ENCODE results near the gene LIMK2. TPM values are rescaled to one million over a fixed set of nuclear protein-coding genes. Genes with fewer than 3 reads are reported as not detected.

Gene LIMK2
- total and polyA plus RNA-seq, 10 of the 15 experiments (the other 5 are each of a cell fraction or from before 2014, with no cell fraction given): 2.9 to 40.4 (median 26.7) TPM

DNA sequence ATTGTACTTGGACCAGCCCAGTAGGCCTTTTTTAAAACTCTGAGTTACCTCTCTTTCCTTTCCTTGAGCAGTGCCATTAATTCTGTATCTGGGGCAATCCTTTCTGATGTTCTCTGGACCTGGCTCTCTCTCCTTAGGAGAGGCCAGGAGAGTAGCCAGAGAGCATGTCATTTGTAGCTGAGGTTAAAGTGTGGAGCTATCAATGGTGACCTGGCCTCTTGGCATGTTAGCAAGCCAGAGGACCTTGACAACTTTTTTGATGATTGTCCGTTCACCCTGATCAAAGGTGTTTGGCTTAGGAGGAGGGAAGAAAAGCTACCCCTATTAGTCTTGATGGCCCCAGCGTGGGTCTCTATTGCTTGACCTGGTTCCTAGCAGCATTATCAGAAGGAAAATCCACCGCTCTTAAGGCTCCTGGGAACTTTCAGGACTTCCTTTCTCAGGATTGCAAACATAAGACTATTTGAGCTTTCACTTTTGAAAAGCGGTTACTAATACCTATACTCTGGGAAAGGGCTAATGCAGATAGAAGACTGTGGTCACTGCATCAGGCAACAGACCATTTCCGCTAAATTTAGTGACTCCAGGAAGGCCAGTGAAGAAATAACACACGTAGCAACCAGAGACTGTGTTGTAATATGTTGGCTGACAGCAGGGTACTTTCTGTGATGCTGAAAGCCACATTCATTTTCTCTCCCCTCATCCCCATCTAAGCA, 18.2 kb downstream of the LIMK2 start (continued):
- TF ChIP-seq CREB1 (IDR thresholded peaks at IDR 0.05; ENCODE audit: low read depth) (peak; percentile 10; the same call in 1 of the 2 replicates), CHD4 (IDR thresholded peaks at IDR 0.05) (no peak), NFIC (IDR thresholded peaks at IDR 0.05; ENCODE audit: low read depth, low read length) (0 out of 2 replicates have a peak, but pooled peaks have one; percentile 13)
- TF ChIP-seq, protein P1, sequence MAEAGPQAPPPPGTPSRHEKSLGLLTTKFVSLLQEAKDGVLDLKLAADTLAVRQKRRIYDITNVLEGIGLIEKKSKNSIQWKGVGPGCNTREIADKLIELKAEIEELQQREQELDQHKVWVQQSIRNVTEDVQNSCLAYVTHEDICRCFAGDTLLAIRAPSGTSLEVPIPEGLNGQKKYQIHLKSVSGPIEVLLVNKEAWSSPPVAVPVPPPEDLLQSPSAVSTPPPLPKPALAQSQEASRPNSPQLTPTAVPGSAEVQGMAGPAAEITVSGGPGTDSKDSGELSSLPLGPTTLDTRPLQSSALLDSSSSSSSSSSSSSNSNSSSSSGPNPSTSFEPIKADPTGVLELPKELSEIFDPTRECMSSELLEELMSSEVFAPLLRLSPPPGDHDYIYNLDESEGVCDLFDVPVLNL (IDR thresholded peaks at IDR 0.05; ENCODE audit: low read depth, low read length): no peak

DNA sequence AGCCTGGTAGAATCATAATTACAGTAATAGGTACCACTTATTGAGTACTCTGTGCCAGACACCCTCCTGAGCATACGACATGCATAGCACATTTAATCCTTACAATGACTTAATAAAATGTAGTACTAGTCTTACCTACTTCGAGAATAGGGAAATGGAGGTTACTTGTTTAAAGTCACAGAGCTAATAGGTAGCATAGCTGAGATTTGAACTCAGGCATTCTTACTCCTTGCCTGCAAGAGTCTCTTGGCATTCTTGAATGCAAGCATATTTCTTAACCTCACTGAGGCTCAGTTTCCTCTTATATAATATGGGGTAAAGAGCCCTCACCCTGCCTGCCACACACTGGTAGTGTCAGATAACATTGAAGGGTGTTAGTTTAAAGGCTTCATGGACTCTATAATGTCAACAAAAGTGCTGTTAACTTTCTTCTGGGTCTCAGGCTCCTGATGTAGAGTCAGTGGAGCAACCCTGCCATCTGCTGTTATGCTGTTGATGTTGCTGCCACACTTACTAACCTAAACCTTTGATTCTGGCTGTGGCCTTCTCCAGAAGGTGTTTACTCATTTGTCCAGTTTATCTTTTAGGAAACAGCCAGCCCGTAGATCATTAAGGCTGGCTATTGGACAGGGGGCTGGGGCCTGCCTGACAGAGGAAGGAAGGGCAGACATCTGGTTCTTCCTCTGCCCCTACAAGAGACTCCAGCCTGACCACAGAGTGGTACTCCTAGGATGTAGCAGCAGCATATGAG, 18.9 kb downstream of the LIMK2 start:
- Histone ChIP-seq H3K4me2 (ENCODE audit: control insufficient read depth, insufficient read depth) (peak overlapping the region; percentile 63; the same call in 1 of the 2 replicates), H3K27ac (ENCODE audit: control insufficient read depth, insufficient read depth) (peak overlapping the region; percentile 49), H3K4me3 (no peak overlapping the region), H3K9ac (ENCODE audit: control insufficient read depth, insufficient read depth, low read length) (no peak overlapping the region), H3K79me2 (ENCODE audit: control insufficient read depth, insufficient read depth, low read length) (peaks cover 14% of the 10 kb centered on the region), H3K9me3 (replicated peaks; ENCODE audit: control insufficient read depth, insufficient read depth, low read length) (no peaks in the 10 kb centered on the region), H2AFZ (ENCODE audit: control insufficient read depth, low read depth, low read length) (no peak overlapping the region), H3K4me1 (ENCODE audit: control insufficient read depth, insufficient read depth, low read length) (peaks cover 25% of the 10 kb centered on the region), H3K36me3 (ENCODE audit: control insufficient read depth in 2 of 2, insufficient read depth in 2 of 2, low read length in 1 of 2) (peaks cover 0 to 2% of the 10 kb centered on the region in 2 experiments; a peak in 2 of 4 replicates), H3K27me3 (replicated peaks in 1 of 2; ENCODE audit: control insufficient read depth in 2 of 2, insufficient read depth in 2 of 2, low read length in 1 of 2) (no peaks in the 10 kb centered on the region), H4K20me1 (ENCODE audit: control insufficient read depth, insufficient read depth) (no peaks in the 10 kb centered on the region)
- in situ Hi-C loops (cut with MboI) (no loop called here), intact Hi-C loops (cut with micrococcal nuclease; ENCODE audit: unreplicated experiment) (loop anchor here (1.0 to 10.0 kb wide), 5 partner anchors 18 to 286 kb away; partner anchors contain the start of genes LIMK2 and RNF185)
- CTCF ChIA-PET: interaction anchor here (0.6 to 13.8 kb wide), 34 partner anchors 8 to 1278 kb away, joined by 3 to 244 read pairs (median 4); partner anchors contain the start of genes LIMK2, RNF185 and SELENOM
- POLR2A ChIA-PET: interaction anchor here (0.6 to 3.9 kb wide), 7 partner anchors 10 to 181 kb away, joined by 3 to 21 read pairs (median 5); partner anchors contain the start of gene LIMK2
- TF ChIP-seq EP300 (IDR thresholded peaks at IDR 0.05; ENCODE audit: borderline replicate concordance in 1 of 2, control insufficient read depth in 1 of 2, low read depth in 2 of 2, low read length in 2 of 2): peak in 1 of 2 experiments; percentile 5; a peak in 1 of 4 replicates
- 0 out of 2 replicates have a peak, but pooled peaks have one; percentile 57 for TF ChIP-seq SMARCA5 (IDR thresholded peaks at IDR 0.05)
- TF ChIP-seq, protein P2, sequence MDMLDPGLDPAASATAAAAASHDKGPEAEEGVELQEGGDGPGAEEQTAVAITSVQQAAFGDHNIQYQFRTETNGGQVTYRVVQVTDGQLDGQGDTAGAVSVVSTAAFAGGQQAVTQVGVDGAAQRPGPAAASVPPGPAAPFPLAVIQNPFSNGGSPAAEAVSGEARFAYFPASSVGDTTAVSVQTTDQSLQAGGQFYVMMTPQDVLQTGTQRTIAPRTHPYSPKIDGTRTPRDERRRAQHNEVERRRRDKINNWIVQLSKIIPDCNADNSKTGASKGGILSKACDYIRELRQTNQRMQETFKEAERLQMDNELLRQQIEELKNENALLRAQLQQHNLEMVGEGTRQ (IDR thresholded peaks at IDR 0.05; ENCODE audit: borderline replicate concordance, low read depth, low read length): no peak
- no peak for TF ChIP-seq CREM (IDR thresholded peaks at IDR 0.05; ENCODE audit: low read depth)
- peak; percentile 89 for TF ChIP-seq RAD21 (IDR thresholded peaks at IDR 0.05; ENCODE audit: insufficient read depth, low read depth, low read length)
- TF ChIP-seq, protein P3, sequence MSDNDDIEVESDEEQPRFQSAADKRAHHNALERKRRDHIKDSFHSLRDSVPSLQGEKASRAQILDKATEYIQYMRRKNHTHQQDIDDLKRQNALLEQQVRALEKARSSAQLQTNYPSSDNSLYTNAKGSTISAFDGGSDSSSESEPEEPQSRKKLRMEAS (IDR thresholded peaks at IDR 0.05; ENCODE audit: low read depth, low read length): 0 out of 2 replicates have a peak, but pooled peaks have one; percentile 13
- no peak for TF ChIP-seq STAT1 (conservative IDR thresholded peaks at IDR 0.05)
- TF ChIP-seq, protein P4, sequence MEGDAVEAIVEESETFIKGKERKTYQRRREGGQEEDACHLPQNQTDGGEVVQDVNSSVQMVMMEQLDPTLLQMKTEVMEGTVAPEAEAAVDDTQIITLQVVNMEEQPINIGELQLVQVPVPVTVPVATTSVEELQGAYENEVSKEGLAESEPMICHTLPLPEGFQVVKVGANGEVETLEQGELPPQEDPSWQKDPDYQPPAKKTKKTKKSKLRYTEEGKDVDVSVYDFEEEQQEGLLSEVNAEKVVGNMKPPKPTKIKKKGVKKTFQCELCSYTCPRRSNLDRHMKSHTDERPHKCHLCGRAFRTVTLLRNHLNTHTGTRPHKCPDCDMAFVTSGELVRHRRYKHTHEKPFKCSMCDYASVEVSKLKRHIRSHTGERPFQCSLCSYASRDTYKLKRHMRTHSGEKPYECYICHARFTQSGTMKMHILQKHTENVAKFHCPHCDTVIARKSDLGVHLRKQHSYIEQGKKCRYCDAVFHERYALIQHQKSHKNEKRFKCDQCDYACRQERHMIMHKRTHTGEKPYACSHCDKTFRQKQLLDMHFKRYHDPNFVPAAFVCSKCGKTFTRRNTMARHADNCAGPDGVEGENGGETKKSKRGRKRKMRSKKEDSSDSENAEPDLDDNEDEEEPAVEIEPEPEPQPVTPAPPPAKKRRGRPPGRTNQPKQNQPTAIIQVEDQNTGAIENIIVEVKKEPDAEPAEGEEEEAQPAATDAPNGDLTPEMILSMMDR (IDR thresholded peaks at IDR 0.05 in 2 of 3, conservative IDR thresholded peaks at IDR 0.05 in 1 of 3; ENCODE audit: control insufficient read depth in 2 of 3, extremely low read depth in 1 of 3, insufficient read depth in 1 of 3, low read depth in 3 of 3, low read length in 3 of 3): peak; percentile 67 to 83 (median 77)
- TF ChIP-seq SMC3 (IDR thresholded peaks at IDR 0.05; ENCODE audit: borderline replicate concordance, low read length): peak; percentile 87
- 0 out of 2 replicates have a peak, but pooled peaks have one; percentile 21 for TF ChIP-seq YY1 (IDR thresholded peaks at IDR 0.05; ENCODE audit: low read depth, low read length)
- peak; percentile 81 for ATAC-seq
- RAD21 ChIA-PET (ENCODE audit: unreplicated experiment): interaction anchor here (0.5 to 6.7 kb wide), 13 partner anchors 9 to 148 kb away, joined by 3 to 100 read pairs (median 3); partner anchors contain the start of gene LIMK2
- FAIRE-seq: no peak
- BruUV-seq (replicated peaks): no TSS peak
- SMC1A ChIA-PET (ENCODE audit: uncharacterized antibody, unreplicated experiment): interaction anchor here (0.5 to 14.1 kb wide), 18 partner anchors 15 to 237 kb away, joined by 3 to 260 read pairs (median 4); partner anchors contain the start of gene LIMK2
- 15% methylated on average over 3 of the region's 3 CpGs for WGBS (ENCODE audit: insufficient coverage, insufficient replicate concordance, low lambda C conversion rate, missing lambda C conversion rate)
- DNase-seq (ENCODE audit: low read depth, low spot score): no peak

Measured in GM12878 (cell line).